GM19025 (cell line): ENCODE results near the gene AACS.

Source experiments
- ATAC-seq: cut with Tn5 transposase; IDR thresholded peaks from one replicate; pipeline ENCODE4 v1.9.1; 2021; ENCODE audit warnings: mild to moderate bottlenecking, low read depth, moderate library complexity; ENCODE audit not compliant: unreplicated experiment

AACS gene

GRCh38 chr12:125183187-125184067, 118.2 kb downstream of the AACS start:
- peak; percentile 46 for ATAC-seq

- no peak for ATAC-seq
Measured at GRCh38 chr12:125184213-125184967, 119.2 kb downstream of the AACS start.

GRCh38 chr12:125185311-125185739, 120.1 kb downstream of the AACS start:
- ATAC-seq: no peak

- peak; percentile 64 for ATAC-seq
Measured at GRCh38 chr12:125185740-125186470, 120.7 kb downstream of the AACS start, which contains the start of gene TMEM132B. Gene TMEM132B, plus strand, starts transcription at chr12:125186386.

GRCh38 chr12:125186471-125187147, 121.4 kb downstream of the AACS start:
- ATAC-seq: no peak

GRCh38 chr12:125187148-125187745, 122.0 kb downstream of the AACS start:
- no peak for ATAC-seq

GRCh38 chr12:125187780-125188741, 122.8 kb downstream of the AACS start:
- ATAC-seq: no peak

- no peak for ATAC-seq
Measured at GRCh38 chr12:125189015-125189414, 123.8 kb downstream of the AACS start.

GRCh38 chr12:125189502-125189901, 124.3 kb downstream of the AACS start:
- no peak for ATAC-seq

- no peak for ATAC-seq
Measured at GRCh38 chr12:125191361-125192087, 126.3 kb downstream of the AACS start.

- ATAC-seq: no peak
Measured at GRCh38 chr12:125192690-125193221, 127.5 kb downstream of the AACS start.
